HepG2 (cell line): ENCODE results near the gene ACSM2B. TPM values are rescaled to one million over a fixed set of nuclear protein-coding genes. Genes with fewer than 3 reads are reported as not detected.
A peak's percentile ranks its signal among the peaks of the same experiment; 100 is the strongest.

Experiments used
- IKZF4 ChIP-seq: sonication (generic); formaldehyde crosslinking; IDR thresholded peaks from 2 replicates; pipeline ENCODE4 v1.5.1; 2020; ENCODE audit warnings: borderline replicate concordance, mild to moderate bottlenecking, low read depth, missing genetic modification reagents; ENCODE audit errors: not compliant biosample characterization
- MEF2D ChIP-seq: sonication (generic); formaldehyde crosslinking; IDR thresholded peaks from 2 replicates; pipeline ENCODE4 v1.5.1; 2020; ENCODE audit warnings: mild to moderate bottlenecking, missing genetic modification reagents
- NFKB2 ChIP-seq: sonication (generic); formaldehyde crosslinking; IDR thresholded peaks from 2 replicates; pipeline ENCODE4 v1.4.0; 2020; ENCODE audit warnings: missing genetic modification reagents, borderline replicate concordance
- NRL ChIP-seq: sonication (generic); formaldehyde crosslinking; IDR thresholded peaks from 2 replicates; pipeline ENCODE4 v1.5.0; 2020; ENCODE audit warnings: missing genetic modification reagents, mild to moderate bottlenecking, moderate library complexity, borderline replicate concordance
- ZNF567 ChIP-seq: sonication (generic); formaldehyde crosslinking; IDR thresholded peaks from 2 replicates; pipeline ENCODE4 v1.8.1; 2023; ENCODE audit warnings: mild to moderate bottlenecking, missing genetic modification reagents, borderline replicate concordance
- ZNF891 ChIP-seq: sonication (generic); formaldehyde crosslinking; IDR thresholded peaks from 2 replicates; pipeline ENCODE4 v1.5.0; 2020; ENCODE audit warnings: mild to moderate bottlenecking, missing genetic modification reagents
- polyA plus RNA-seq, 8 experiments: library from polyadenylated mRNA; depleted of rRNA in 3 of 8; stranded (reverse) in 7 of 8; unstranded in 1 of 8; fragments of >200 nt; fragmentation: Illumina TruSeq in 4 of 8; extraction: Trizol in 4 of 8; gene quantifications; 2 replicates each; pipeline versions ENCODE4 v1.2.1 to v1.2.3, GENCODE V29; 2011 to 2016; ENCODE audit warnings: low read depth in 4 of 8, missing spikeins in 1 of 8, mixed read lengths in 1 of 8; ENCODE audit not compliant: insufficient read depth in 1 of 8
- total RNA-seq, 5 experiments: library from RNA; depleted of rRNA; stranded (reverse); fragments of >200 nt; fragmentation: Illumina TruSeq; extraction: Trizol; gene quantifications; 2 replicates each; pipeline ENCODE4 v1.2.3, GENCODE V29; 2016; ENCODE audit warnings: low read depth in 1 of 5
- TF ChIP-seq, protein P1 (sequence below): sonication (generic); formaldehyde crosslinking; IDR thresholded peaks from 2 replicates; pipeline ENCODE4 v1.8.1; 2023; ENCODE audit warnings: mild to moderate bottlenecking, inconsistent platforms, moderate library complexity, missing genetic modification reagents, borderline replicate concordance
- TF ChIP-seq, protein P2 (sequence below): sonication (generic); formaldehyde crosslinking; IDR thresholded peaks from 2 replicates; pipeline ENCODE4 v1.5.1; 2020; ENCODE audit warnings: mild to moderate bottlenecking, missing genetic modification reagents, moderate library complexity
- TF ChIP-seq, protein P3 (sequence below), 2 experiments: fragments of 450-650 bp in 1 of 2; sonication (generic) in 1 of 2; formaldehyde crosslinking in 1 of 2; IDR thresholded peaks; 2 replicates each; pipeline versions ENCODE4 v1.6.1 to v1.8.0; 2016 to 2022; ENCODE audit warnings: antibody characterized with exemption in 1 of 2, mild to moderate bottlenecking in 1 of 2, missing genetic modification reagents in 1 of 2

ACSM2B gene
- total and polyA plus RNA-seq, 2 of the 13 experiments (the other 11 are each of a cell fraction or from before 2014, with no cell fraction given): 22.9 to 34.0 TPM

DNA sequence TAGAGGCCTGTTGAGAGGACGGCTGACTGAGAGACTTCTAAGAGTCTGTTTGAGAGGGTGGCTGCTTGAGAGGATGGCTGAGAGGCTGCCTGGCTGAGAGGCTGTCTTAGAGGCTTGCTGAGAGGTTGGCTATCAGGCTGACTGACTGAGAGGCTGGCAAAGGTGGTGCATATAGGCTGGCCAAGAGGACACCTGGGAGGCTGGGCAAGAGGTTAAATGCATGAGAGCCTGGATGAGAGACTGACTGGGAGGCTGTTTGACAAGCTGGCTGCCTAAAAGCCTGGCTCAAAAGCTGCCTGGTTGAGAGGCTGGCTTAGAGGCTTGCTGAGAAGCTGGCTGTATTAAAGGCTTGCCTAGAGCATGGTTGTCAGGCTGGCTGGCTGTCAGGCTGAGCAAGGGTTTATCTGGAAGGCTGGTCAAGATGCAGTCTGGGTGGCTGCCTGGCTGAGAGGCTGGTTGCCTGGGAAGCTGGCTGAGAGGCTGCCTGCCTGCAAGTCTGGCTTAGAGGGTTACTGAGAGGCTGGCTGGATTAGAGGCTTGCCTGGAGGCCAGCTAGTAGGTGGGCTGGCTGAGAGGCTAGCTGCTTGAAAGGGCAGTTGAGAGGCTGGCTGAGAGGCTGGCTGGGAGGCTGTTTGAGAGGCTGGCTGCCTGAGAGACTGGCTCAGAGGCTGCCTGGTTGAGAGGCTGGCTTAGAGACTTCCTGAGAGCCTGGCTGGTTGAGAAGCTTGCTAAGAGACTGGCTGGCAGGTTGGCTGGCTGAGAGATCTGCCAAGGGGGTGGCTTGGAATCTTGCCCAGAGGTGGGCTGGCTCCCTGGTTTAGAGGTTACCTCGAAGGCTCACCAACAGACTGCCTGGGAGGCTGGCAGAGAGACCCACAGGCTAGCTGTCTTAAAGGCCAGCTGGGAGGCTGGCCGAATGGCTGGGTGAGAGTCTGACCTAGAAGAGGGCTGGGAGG lies 38.3 kb upstream of the ACSM2B start (continued):
- TF ChIP-seq IKZF4 (CRISPR knock-in tag): no peak
- TF ChIP-seq, protein P1, sequence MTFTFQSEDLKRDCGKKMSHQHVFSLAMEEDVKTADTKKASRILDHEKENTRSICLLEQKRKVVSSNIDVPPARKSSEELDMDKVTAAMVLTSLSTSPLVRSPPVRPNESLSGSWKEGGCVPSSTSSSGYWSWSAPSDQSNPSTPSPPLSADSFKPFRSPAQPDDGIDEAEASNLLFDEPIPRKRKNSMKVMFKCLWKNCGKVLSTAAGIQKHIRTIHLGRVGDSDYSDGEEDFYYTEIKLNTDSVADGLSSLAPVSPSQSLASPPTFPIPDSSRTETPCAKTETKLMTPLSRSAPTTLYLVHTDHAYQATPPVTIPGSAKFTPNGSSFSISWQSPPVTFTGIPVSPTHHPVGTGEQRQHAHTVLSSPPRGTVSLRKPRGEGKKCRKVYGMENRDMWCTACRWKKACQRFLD (CRISPR knock-in tag): 0 out of 2 replicates have a peak, but pooled peaks have one; percentile 30
- TF ChIP-seq NRL (CRISPR knock-in tag): 0 out of 2 replicates have a peak, but pooled peaks have one; percentile 28
- peak; percentile 65; the same call in 1 of the 2 replicates for TF ChIP-seq ZNF891 (CRISPR knock-in tag)
- TF ChIP-seq MEF2D: 0 out of 2 replicates have a peak, but pooled peaks have one; percentile 37
- TF ChIP-seq, protein P2, sequence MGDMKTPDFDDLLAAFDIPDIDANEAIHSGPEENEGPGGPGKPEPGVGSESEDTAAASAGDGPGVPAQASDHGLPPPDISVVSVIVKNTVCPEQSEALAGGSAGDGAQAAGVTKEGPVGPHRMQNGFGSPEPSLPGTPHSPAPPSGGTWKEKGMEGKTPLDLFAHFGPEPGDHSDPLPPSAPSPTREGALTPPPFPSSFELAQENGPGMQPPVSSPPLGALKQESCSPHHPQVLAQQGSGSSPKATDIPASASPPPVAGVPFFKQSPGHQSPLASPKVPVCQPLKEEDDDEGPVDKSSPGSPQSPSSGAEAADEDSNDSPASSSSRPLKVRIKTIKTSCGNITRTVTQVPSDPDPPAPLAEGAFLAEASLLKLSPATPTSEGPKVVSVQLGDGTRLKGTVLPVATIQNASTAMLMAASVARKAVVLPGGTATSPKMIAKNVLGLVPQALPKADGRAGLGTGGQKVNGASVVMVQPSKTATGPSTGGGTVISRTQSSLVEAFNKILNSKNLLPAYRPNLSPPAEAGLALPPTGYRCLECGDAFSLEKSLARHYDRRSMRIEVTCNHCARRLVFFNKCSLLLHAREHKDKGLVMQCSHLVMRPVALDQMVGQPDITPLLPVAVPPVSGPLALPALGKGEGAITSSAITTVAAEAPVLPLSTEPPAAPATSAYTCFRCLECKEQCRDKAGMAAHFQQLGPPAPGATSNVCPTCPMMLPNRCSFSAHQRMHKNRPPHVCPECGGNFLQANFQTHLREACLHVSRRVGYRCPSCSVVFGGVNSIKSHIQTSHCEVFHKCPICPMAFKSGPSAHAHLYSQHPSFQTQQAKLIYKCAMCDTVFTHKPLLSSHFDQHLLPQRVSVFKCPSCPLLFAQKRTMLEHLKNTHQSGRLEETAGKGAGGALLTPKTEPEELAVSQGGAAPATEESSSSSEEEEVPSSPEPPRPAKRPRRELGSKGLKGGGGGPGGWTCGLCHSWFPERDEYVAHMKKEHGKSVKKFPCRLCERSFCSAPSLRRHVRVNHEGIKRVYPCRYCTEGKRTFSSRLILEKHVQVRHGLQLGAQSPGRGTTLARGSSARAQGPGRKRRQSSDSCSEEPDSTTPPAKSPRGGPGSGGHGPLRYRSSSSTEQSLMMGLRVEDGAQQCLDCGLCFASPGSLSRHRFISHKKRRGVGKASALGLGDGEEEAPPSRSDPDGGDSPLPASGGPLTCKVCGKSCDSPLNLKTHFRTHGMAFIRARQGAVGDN: peak; percentile 47; the same call in 1 of the 2 replicates
- TF ChIP-seq, protein P3, sequence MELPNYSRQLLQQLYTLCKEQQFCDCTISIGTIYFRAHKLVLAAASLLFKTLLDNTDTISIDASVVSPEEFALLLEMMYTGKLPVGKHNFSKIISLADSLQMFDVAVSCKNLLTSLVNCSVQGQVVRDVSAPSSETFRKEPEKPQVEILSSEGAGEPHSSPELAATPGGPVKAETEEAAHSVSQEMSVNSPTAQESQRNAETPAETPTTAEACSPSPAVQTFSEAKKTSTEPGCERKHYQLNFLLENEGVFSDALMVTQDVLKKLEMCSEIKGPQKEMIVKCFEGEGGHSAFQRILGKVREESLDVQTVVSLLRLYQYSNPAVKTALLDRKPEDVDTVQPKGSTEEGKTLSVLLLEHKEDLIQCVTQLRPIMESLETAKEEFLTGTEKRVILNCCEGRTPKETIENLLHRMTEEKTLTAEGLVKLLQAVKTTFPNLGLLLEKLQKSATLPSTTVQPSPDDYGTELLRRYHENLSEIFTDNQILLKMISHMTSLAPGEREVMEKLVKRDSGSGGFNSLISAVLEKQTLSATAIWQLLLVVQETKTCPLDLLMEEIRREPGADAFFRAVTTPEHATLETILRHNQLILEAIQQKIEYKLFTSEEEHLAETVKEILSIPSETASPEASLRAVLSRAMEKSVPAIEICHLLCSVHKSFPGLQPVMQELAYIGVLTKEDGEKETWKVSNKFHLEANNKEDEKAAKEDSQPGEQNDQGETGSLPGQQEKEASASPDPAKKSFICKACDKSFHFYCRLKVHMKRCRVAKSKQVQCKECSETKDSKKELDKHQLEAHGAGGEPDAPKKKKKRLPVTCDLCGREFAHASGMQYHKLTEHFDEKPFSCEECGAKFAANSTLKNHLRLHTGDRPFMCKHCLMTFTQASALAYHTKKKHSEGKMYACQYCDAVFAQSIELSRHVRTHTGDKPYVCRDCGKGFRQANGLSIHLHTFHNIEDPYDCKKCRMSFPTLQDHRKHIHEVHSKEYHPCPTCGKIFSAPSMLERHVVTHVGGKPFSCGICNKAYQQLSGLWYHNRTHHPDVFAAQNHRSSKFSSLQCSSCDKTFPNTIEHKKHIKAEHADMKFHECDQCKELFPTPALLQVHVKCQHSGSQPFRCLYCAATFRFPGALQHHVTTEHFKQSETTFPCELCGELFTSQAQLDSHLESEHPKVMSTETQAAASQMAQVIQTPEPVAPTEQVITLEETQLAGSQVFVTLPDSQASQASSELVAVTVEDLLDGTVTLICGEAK (IDR thresholded peaks at IDR 0.05): no peak
- TF ChIP-seq, protein P3 (CRISPR knock-in tag; IDR thresholded peaks at IDR 0.05): peak; percentile 55; the same call in 1 of the 2 replicates
- TF ChIP-seq NFKB2 (CRISPR knock-in tag): peak; percentile 24; the same call in 1 of the 2 replicates
- TF ChIP-seq ZNF567 (CRISPR knock-in tag): 0 out of 2 replicates have a peak, but pooled peaks have one; percentile 53
